Activated CD8-positive, alpha-beta memory T cell treated with anti-CD3 and anti-CD28 coated beads for 1 hour (primary cell): ENCODE data around the gene ZNF77.
A peak's percentile ranks its signal among the peaks of the same experiment; 100 is the strongest.
"Not testable (repeated sequence)": the region's sequence is repeated elsewhere in the genome, so short reads cannot be mapped to it uniquely, and the experiment has no call there.

Experiments
- DNase-seq, 2 donors: peaks; one replicate each; pipeline ENCODE4 v3.0.0-alpha.2; 2020; ENCODE audit warnings: low read depth in 1 of 2; ENCODE audit errors: extremely low read depth in 1 of 2

The ZNF77 gene

GRCh38 chr19:2944775-2945574 is at the start of gene ZNF77:
ZNF77 (minus strand) TSS chr19:2944971; CDS start chr19:2944840, 131 bp downstream.
- DNase-seq = peak; percentile 97 to 99

- DNase-seq = no peak
Measured at GRCh38 chr19:2993579-2993978, 48.8 kb upstream of the ZNF77 start.

GRCh38 chr19:2992958-2993357 is 48.2 kb upstream of the ZNF77 start:
- no peak for DNase-seq

GRCh38 chr19:2992333-2992732 is 47.6 kb upstream of the ZNF77 start:
- not testable (repeated sequence) for DNase-seq

- DNase-seq = no peak
Measured at GRCh38 chr19:2989236-2989946, 44.6 kb upstream of the ZNF77 start.

- DNase-seq = no peak
Measured at GRCh38 chr19:2988568-2988967, 43.8 kb upstream of the ZNF77 start.

GRCh38 chr19:2987797-2988196 is 43.0 kb upstream of the ZNF77 start:
- no peak for DNase-seq

- no peak for DNase-seq
Measured at GRCh38 chr19:2986951-2987524, 42.3 kb upstream of the ZNF77 start.

- DNase-seq = no peak
Measured at GRCh38 chr19:2984215-2984528, 39.4 kb upstream of the ZNF77 start.

GRCh38 chr19:2983351-2984214 is 38.8 kb upstream of the ZNF77 start:
- DNase-seq = no peak

GRCh38 chr19:2982983-2983350 is 38.2 kb upstream of the ZNF77 start:
- DNase-seq = no peak

- DNase-seq = no peak
Measured at GRCh38 chr19:2982561-2982960, 37.8 kb upstream of the ZNF77 start.

- DNase-seq = no peak
Measured at GRCh38 chr19:2981898-2982297, 37.1 kb upstream of the ZNF77 start.

GRCh38 chr19:2978772-2979171 is 34.0 kb upstream of the ZNF77 start:
- DNase-seq = no peak

GRCh38 chr19:2978166-2978767 is 33.5 kb upstream of the ZNF77 start:
- no peak for DNase-seq

- no peak for DNase-seq
Measured at GRCh38 chr19:2977746-2978138, 33.0 kb upstream of the ZNF77 start.

- DNase-seq = peak; percentile 83 to 85
Measured at GRCh38 chr19:2977001-2977745, 32.4 kb upstream of the ZNF77 start, which contains the start of gene TLE6. TLE6 (plus strand) TSS chr19:2977564; CDS start chr19:2978234, 670 bp downstream.

- DNase-seq = no peak
Measured at GRCh38 chr19:2976609-2977000, 31.8 kb upstream of the ZNF77 start.

GRCh38 chr19:2974342-2975041 is 29.7 kb upstream of the ZNF77 start:
- DNase-seq = no peak
